IMR-90 (cell line): ENCODE measurements around the gene FKBP10. TPM values are rescaled to one million over a fixed set of nuclear protein-coding genes. Genes with fewer than 3 reads are reported as not detected.
A peak's percentile ranks its signal among the peaks of the same experiment; 100 is the strongest.

ENCODE experiments used
- ATAC-seq: fragments of 200-7000 bp; cut with Tn5 transposase; 2 replicates; pipeline ENCODE4 v1.9.1; 2020; ENCODE audit warnings: low read depth, mild to moderate bottlenecking, moderate library complexity
- BruUV-seq: library from RNA; stranded (reverse); fragments of 400-500 nt; replicated peaks from 2 replicates; lab custom pipeline; 2021; lab: Mats Ljungman, UMichigan
- CTCF ChIA-PET: fragments of 300-600 bp; formaldehyde crosslinking; extraction: SDS; loops from one replicate; lab custom pipeline; 2021; ENCODE audit warnings: antibody characterized with exemption; lab: Yijun Ruan, JAX
- POLR2A ChIA-PET: fragments of 300-600 bp; sonication (Branson Sonifier 250); formaldehyde crosslinking; loops from one replicate; lab custom pipeline; 2022; ENCODE audit warnings: antibody characterized with exemption; ENCODE audit not compliant: unreplicated experiment; lab: Charles Lee
- DNase-seq: peaks from one replicate; pipeline ENCODE4 v3.0.0; 2013
- H2AFZ ChIP-seq: replicated peaks from 2 replicates; pipeline ENCODE3; 2013; ENCODE audit warnings: low read length, mild to moderate bottlenecking; ENCODE audit not compliant: poor library complexity
- H2AK5ac ChIP-seq: 2 replicates; pipeline ENCODE4 v1.6.1; 2013; ENCODE audit warnings: low read depth, low read length, inconsistent platforms
- H2AK9ac ChIP-seq: replicated peaks from 2 replicates; pipeline ENCODE3; 2013; ENCODE audit warnings: mild to moderate bottlenecking, low read depth, low read length, moderate library complexity; ENCODE audit not compliant: poor library complexity
- H2BK120ac ChIP-seq: 2 replicates; pipeline ENCODE4 v1.6.1; 2013; ENCODE audit warnings: low read depth, low read length, inconsistent platforms
- H2BK15ac ChIP-seq: 3 replicates; pipeline ENCODE4 v1.6.1; 2013; ENCODE audit warnings: low read depth, low read length, inconsistent platforms
- H2BK20ac ChIP-seq: 2 replicates; pipeline ENCODE4 v1.6.1; 2013; ENCODE audit warnings: low read depth, mild to moderate bottlenecking, inconsistent platforms, low read length, moderate library complexity
- H2BK5ac ChIP-seq: 2 replicates; pipeline ENCODE4 v1.6.1; 2013; ENCODE audit warnings: mild to moderate bottlenecking, low read depth, low read length, inconsistent platforms; ENCODE audit not compliant: poor library complexity, severe bottlenecking
- H3K14ac ChIP-seq: replicated peaks from 2 replicates; pipeline ENCODE4 v1.6.1; 2013; ENCODE audit warnings: low read depth, low read length, inconsistent platforms
- H3K18ac ChIP-seq: 2 replicates; pipeline ENCODE4 v1.6.1; 2013; ENCODE audit warnings: low read depth, low read length, control low read depth
- H3K23ac ChIP-seq: 2 replicates; pipeline ENCODE4 v1.6.1; 2013; ENCODE audit warnings: low read depth, low read length, inconsistent platforms
- H3K27ac ChIP-seq: 2 replicates; pipeline ENCODE4 v1.5.1; 2013; ENCODE audit warnings: mild to moderate bottlenecking, control low read depth, low read length; ENCODE audit not compliant: insufficient read depth
- H3K27me3 ChIP-seq: 2 replicates; pipeline ENCODE4 v1.6.1; 2013; ENCODE audit warnings: low read length; ENCODE audit not compliant: control insufficient read depth, insufficient read depth
- H3K36me3 ChIP-seq: 2 replicates; pipeline ENCODE4 v1.6.1; 2013; ENCODE audit warnings: low read length, mixed read lengths; ENCODE audit not compliant: control insufficient read depth, insufficient read depth
- H3K4ac ChIP-seq: 2 replicates; pipeline ENCODE4 v1.6.1; 2013; ENCODE audit warnings: low read depth, low read length, inconsistent platforms
- H3K4me1 ChIP-seq: 2 replicates; pipeline ENCODE4 v1.6.1; 2013; ENCODE audit warnings: low read length, mixed read lengths; ENCODE audit not compliant: control insufficient read depth, insufficient read depth
- H3K4me2 ChIP-seq: 2 replicates; pipeline ENCODE4 v1.6.1; 2013; ENCODE audit warnings: low read depth, mild to moderate bottlenecking, control low read depth, low read length, moderate library complexity
- H3K4me3 ChIP-seq: 2 replicates; pipeline ENCODE4 v1.5.1; 2013; ENCODE audit warnings: low read depth, mild to moderate bottlenecking, control low read depth, low read length, moderate library complexity; ENCODE audit not compliant: insufficient read depth
- H3K56ac ChIP-seq: 2 replicates; pipeline ENCODE4 v1.6.1; 2013; ENCODE audit warnings: low read length, inconsistent platforms; ENCODE audit not compliant: insufficient read depth; ENCODE audit errors: extremely low read depth
- H3K79me1 ChIP-seq, 2 experiments: 2 replicates each; pipeline ENCODE4 v1.6.1; 2013; ENCODE audit warnings: low read length in 2 of 2, inconsistent platforms in 1 of 2, low read depth in 1 of 2
- H3K9ac ChIP-seq: 2 replicates; pipeline ENCODE4 v1.6.1; 2013; ENCODE audit warnings: low read depth, low read length, control low read depth
- H3K9me1 ChIP-seq: 2 replicates; pipeline ENCODE4 v1.6.1; 2013; ENCODE audit warnings: low read length, inconsistent platforms; ENCODE audit not compliant: insufficient read depth
- H3K9me3 ChIP-seq: 2 replicates; pipeline ENCODE4 v1.6.1; 2013; ENCODE audit warnings: low read length; ENCODE audit not compliant: control insufficient read depth, insufficient read depth
- H4K20me1 ChIP-seq: 2 replicates; pipeline ENCODE4 v1.6.1; 2013; ENCODE audit warnings: low read length, inconsistent platforms; ENCODE audit not compliant: insufficient read depth
- H4K5ac ChIP-seq: 2 replicates; pipeline ENCODE4 v1.6.1; 2013; ENCODE audit warnings: mild to moderate bottlenecking, low read depth, low read length, control low read depth
- H4K8ac ChIP-seq, 2 experiments: 2 replicates each; pipeline ENCODE4 v1.6.1; 2013; ENCODE audit warnings: low read depth in 2 of 2, low read length in 2 of 2, control low read depth in 1 of 2, inconsistent platforms in 1 of 2
- H4K91ac ChIP-seq: 2 replicates; pipeline ENCODE4 v1.6.1; 2013; ENCODE audit warnings: low read depth, low read length, inconsistent platforms; ENCODE audit not compliant: insufficient read depth
- BHLHE40 ChIP-seq: fragments of 150-350 bp; IDR thresholded peaks from 2 replicates; pipeline ENCODE4 v1.6.1; 2016; ENCODE audit warnings: mild to moderate bottlenecking, low read depth, low read length
- CEBPB ChIP-seq: IDR thresholded peaks from 2 replicates; pipeline ENCODE4 v1.6.1; 2012; ENCODE audit warnings: low read depth, low read length, improper control_type of control experiment
- FOS ChIP-seq: fragments of 150-350 bp; IDR thresholded peaks from 2 replicates; pipeline ENCODE4 v1.6.1; 2016; ENCODE audit warnings: low read depth, low read length
- MXI1 ChIP-seq: IDR thresholded peaks from 2 replicates; pipeline ENCODE4 v1.6.1; 2012; ENCODE audit warnings: low read depth, mild to moderate bottlenecking, low read length, moderate library complexity, borderline replicate concordance
- NFE2L2 ChIP-seq: fragments of 150-350 bp; IDR thresholded peaks from 2 replicates; pipeline ENCODE4 v1.6.1; 2016; ENCODE audit warnings: low read depth, mild to moderate bottlenecking, low read length
- WGBS, 2 experiments: methylation state at CpG; one replicate each; pipeline versions ENCODE4 v1.1.5 to v1.1.7; 2013; ENCODE audit warnings: missing lambda C conversion rate in 2 of 2; ENCODE audit not compliant: insufficient read length in 1 of 2; ENCODE audit errors: extremely low coverage in 2 of 2; 5-methylcytosine and 5-hydroxymethylcytosine counted together
- dilution Hi-C: fragments of 300-500 bp; cut with HindIII; formaldehyde crosslinking; loops from one replicate; pipeline ENCODE4 v1.14.3; 2018; ENCODE audit warnings: low sequenced_read_pairs; ENCODE audit not compliant: unreplicated experiment
- in situ Hi-C: fragments of 300-500 bp; cut with MboI; formaldehyde crosslinking; loops from 3 replicates; pipeline ENCODE4 v1.14.3; 2019; ENCODE audit warnings: low sequenced_read_pairs, inconsistent platforms, mixed read lengths
- intact Hi-C: fragments of 100-400 bp; cut with micrococcal nuclease; formaldehyde crosslinking; loops from 2 replicates; pipeline ENCODE4 v1.10.0; 2022
- polyA plus RNA-seq, 3 experiments: library from polyadenylated mRNA; depleted of rRNA; stranded (reverse); fragments of >200 nt; gene quantifications; 2 replicates each; pipeline ENCODE4 v1.2.3, GENCODE V29; 2012; ENCODE audit warnings: low replicate concordance in 1 of 3
- total RNA-seq: library from RNA; depleted of rRNA; stranded (reverse); fragments of >200 nt; gene quantifications from 2 replicates; pipeline ENCODE4 v1.2.3, GENCODE V29; 2012
- TF ChIP-seq, protein P1 (sequence below): fragments of 150-350 bp; IDR thresholded peaks from 2 replicates; pipeline ENCODE4 v1.6.1; 2017; ENCODE audit warnings: mild to moderate bottlenecking, antibody characterized with exemption, low read length, low read depth

Gene FKBP10
- total and polyA plus RNA-seq, 2 of the 4 experiments (the other 2 are of a cell fraction) = 170 to 984 TPM

DNA sequence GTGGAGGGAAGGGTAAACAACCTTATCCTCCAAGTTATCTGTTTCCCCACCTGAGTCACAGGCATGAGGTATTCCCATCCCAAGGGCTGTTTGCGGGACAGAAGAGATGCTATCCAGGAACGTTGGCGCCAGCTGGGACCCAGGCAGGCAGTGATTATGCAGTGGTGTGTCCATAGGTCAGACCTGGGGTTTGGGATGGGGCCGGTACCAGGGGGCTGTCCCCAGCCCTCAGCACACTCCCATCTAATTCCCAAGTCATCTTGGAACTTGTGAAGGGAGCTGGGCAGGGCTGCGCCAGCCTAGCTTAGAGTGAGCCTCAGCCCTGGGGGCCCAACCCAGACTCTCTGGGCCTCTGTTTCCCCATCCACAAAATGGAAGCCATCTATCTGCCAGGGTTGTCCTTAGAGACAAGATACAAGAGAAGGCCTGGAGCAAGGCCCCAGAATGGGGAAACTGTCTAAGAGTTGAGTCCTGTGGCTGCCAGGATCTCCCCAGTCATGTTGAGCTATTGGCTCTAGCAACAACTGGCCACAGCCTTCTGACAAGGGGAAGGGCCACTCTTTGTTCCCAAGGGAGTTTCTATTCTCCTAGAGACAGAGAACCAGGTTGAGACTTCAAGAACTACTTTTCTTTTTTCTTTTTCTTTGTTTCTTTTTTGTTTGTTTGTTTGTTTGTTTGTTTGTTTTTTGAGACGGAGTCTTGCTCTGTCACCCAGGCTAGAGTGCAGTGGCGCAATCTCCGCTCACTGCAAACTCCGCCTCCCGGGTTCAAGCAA, 16.5 kb upstream of the FKBP10 start:
- Histone ChIP-seq H4K5ac (no peak overlapping the region), H4K8ac (no peak overlapping the region), H2BK15ac (peak overlapping the region; percentile 53; the same call in 1 of the 3 replicates), H2AK9ac (no peak overlapping the region), H3K4me3 (no peak overlapping the region), H3K4me1 (peaks cover 31% of the 10 kb centered on the region), H3K27ac (no peak overlapping the region), H3K14ac (no peak overlapping the region), H4K91ac (no peak overlapping the region), H2AK5ac (no peak overlapping the region), H3K9me1 (peaks cover 13% of the 10 kb centered on the region), H3K79me1 (no peaks in the 10 kb centered on the region; a peak in 1 of 4 replicates), H3K4me2 (no peak overlapping the region), H3K18ac (no peak overlapping the region), H3K4ac (no peak overlapping the region), H3K36me3 (no peaks in the 10 kb centered on the region), H4K20me1 (no peaks in the 10 kb centered on the region), H2AFZ (no peak overlapping the region), H3K56ac (no peak overlapping the region), H3K23ac (no peak overlapping the region), H2BK5ac (no peak overlapping the region), H3K9ac (no peak overlapping the region), H2BK20ac (no peak overlapping the region), H3K9me3 (no peaks in the 10 kb centered on the region), H3K27me3 (no peaks in the 10 kb centered on the region), H2BK120ac (peak overlapping the region; percentile 42; the same call in 1 of the 2 replicates)
- in situ Hi-C loops (no loop called here), intact Hi-C loops (no loop called here), dilution Hi-C loops (no loop called here)
- 82% methylated on average over 5 of the region's 10 CpGs; no CpG with 5 or more reads in 1 of the 2 experiments for WGBS, 2 experiments
- ChIA-PET POLR2A (no interaction called here), CTCF (interaction anchor here (0.8 kb wide), 1 partner anchor 10 kb away, joined by 3 read pairs; the partner anchor contains the start of gene JUP)
- DNase-seq = no peak
- TF ChIP-seq, protein P1, sequence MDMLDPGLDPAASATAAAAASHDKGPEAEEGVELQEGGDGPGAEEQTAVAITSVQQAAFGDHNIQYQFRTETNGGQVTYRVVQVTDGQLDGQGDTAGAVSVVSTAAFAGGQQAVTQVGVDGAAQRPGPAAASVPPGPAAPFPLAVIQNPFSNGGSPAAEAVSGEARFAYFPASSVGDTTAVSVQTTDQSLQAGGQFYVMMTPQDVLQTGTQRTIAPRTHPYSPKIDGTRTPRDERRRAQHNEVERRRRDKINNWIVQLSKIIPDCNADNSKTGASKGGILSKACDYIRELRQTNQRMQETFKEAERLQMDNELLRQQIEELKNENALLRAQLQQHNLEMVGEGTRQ = no peak
- no peak for TF ChIP-seq MXI1
- no peak for TF ChIP-seq BHLHE40
- no peak for TF ChIP-seq NFE2L2
- TF ChIP-seq CEBPB = no peak
- no peak for TF ChIP-seq FOS
- no peak for ATAC-seq
- no TSS peak for BruUV-seq
